Coronary artery (tissue), 2 donors: ENCODE data around the gene UBC.
"Not testable (repeated sequence)": the region's sequence is repeated elsewhere in the genome, so short reads cannot be mapped to it uniquely, and the experiment has no call there.

ENCODE experiments used
- DNase-seq: peaks from one replicate; pipeline ENCODE4 v3.0.0-alpha.2; 2017; ENCODE audit warnings: low spot score
- H3K27ac ChIP-seq, 2 donors: fragments of 200-600 bp; sonication (generic); one replicate each; pipeline ENCODE4 v1.5.1; 2016 to 2019
- H3K4me3 ChIP-seq: fragments of 200-600 bp; sonication (generic); 2 replicates; pipeline ENCODE4 v1.5.1; 2016; ENCODE audit warnings: mild to moderate bottlenecking, moderate library complexity
- TF ChIP-seq, protein P1 (sequence below): fragments of 200-600 bp; sonication (generic); IDR thresholded peaks from one replicate; pipeline ENCODE4 v1.5.1; 2019; ENCODE audit warnings: antibody characterized with exemption

UBC gene

DNA sequence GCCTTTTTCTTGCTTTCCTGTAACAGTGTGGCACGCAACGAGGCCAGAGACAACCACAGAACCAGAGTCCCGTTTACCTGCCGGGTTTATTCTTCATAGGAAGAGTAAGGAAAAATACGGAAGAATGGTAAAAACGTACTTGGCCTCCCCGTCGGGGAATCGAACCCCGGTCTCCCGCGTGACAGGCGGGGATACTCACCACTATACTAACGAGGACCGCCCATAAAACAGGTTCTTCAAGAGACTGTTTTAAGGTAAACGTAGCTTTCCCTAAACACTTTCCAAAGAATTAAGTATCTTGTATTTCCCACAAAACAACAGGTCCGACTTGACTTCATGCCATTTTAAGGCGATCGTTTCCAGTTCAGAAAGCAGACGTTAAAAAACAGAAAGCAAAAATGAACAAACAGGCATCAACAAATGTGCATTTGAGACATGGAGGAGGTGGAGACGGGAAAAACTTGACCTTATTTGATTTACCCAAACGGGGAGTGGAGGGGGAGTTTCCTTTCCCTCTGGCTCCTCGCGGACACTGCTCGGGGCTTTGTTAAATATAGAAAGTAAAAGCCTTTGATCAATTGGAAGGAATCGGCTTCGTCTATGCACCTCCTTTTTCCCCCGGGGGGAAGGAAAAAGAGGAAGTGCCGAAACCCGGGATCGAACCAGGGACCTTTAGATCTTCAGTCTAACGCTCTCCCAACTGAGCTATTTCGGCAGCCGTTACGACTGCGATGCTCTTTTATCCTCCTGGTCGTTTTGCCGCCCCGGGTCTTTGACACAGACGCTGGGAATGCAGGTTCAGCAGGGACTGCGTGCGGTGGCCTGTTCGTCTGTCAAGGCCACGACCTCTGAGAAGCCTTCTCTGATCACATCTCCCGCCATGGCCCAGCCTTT, 13.0 kb upstream of the UBC start:
- peak overlapping the region; percentile 92 to 93 for H3K27ac ChIP-seq
- peak overlapping the region; percentile 80 for H3K4me3 ChIP-seq
- TF ChIP-seq, protein P1, sequence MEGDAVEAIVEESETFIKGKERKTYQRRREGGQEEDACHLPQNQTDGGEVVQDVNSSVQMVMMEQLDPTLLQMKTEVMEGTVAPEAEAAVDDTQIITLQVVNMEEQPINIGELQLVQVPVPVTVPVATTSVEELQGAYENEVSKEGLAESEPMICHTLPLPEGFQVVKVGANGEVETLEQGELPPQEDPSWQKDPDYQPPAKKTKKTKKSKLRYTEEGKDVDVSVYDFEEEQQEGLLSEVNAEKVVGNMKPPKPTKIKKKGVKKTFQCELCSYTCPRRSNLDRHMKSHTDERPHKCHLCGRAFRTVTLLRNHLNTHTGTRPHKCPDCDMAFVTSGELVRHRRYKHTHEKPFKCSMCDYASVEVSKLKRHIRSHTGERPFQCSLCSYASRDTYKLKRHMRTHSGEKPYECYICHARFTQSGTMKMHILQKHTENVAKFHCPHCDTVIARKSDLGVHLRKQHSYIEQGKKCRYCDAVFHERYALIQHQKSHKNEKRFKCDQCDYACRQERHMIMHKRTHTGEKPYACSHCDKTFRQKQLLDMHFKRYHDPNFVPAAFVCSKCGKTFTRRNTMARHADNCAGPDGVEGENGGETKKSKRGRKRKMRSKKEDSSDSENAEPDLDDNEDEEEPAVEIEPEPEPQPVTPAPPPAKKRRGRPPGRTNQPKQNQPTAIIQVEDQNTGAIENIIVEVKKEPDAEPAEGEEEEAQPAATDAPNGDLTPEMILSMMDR, result no peak
- peak; percentile 96 for DNase-seq

GRCh38 chr12:124925782-124926181, 11.3 kb upstream of the UBC start:
- not testable (repeated sequence) for H3K27ac ChIP-seq

GRCh38 chr12:124925117-124925516, 10.7 kb upstream of the UBC start:
- Histone ChIP-seq H3K27ac (no peak overlapping the region), H3K4me3 (no peak overlapping the region)
- no peak for DNase-seq
- TF ChIP-seq, protein P1, result no peak

More at GRCh38 chr12:124925782-124926181, 11.3 kb upstream of the UBC start:
- H3K4me3 ChIP-seq, DNase-seq: not testable (repeated sequence)

DNA sequence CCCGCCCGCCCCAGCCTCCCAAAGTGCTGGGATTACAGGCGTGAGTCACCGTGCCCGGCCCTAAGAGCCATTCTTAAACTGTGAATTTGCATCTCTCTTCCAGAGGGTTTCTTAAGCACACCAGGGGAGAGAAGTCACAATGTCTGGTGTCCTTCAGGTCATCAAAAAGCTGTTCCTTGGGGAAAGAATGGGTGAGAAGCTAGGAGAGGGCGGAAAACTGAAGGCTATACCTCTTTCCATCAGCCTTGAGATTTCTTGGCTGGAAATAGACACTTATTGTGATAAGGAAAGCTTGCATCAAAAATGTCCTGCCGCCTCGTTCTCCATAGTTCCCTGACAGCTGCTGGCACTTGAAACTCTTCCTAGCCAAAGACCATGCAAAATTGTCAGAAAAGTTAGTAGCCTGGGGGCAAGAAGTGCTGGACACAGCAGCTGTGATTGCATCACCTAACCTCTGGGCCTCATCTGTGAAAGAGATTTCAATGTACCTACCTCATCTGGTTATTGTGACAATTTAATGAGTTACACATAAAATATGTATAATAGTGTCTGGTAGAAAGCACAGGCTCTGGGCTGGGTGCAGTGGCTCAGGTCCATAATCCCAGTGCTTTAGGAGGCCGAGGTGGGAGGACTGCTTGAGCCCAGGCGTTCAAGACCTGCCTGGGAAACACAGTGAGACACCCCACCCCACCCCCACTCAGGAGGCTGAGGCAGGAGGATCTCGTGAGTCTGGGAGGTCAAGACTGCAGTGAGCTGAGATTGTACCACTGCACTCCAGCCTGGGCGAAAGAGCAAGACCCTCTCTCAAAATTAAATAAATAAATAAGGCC, 9.7 kb upstream of the UBC start:
- TF ChIP-seq, protein P1, result no peak
- H3K4me3 ChIP-seq, result no peak overlapping the region
- no peak overlapping the region for H3K27ac ChIP-seq
- no peak for DNase-seq

GRCh38 chr12:124921200-124922031, 7.0 kb upstream of the UBC start:
- TF ChIP-seq, protein P1, result no peak
- H3K4me3 ChIP-seq, result peak overlapping the region; percentile 65
- DNase-seq, result no peak

DNA sequence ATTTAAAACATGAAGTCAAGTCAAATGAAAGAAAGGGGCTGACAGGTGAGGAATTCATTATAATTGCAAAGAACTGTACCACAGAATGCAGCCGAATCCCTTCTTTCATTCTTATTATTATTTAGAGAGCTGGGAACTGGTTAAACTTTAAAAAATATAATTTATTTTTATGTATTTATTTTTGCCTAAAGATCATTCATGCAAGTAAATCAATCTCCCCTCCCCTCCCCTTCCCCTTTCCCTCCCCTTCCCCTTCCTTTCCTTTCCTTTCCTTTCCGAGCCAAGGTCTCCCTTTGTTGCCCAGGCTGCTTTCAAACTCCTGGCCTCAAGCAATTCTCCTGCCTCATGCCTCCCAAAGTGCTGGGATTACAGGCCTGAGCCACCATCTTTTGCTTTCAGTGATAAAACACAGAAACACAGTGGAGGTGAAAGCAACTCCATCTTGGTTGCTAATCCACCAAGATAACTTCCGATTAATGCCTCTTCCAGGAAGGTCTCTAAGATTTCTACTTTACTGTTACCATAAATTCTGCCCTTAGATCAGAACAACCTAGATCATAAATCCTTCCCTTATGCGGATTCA, 6.0 kb upstream of the UBC start:
- no peak overlapping the region for H3K4me3 ChIP-seq
- no peak for DNase-seq
- peak overlapping the region; percentile 100 for H3K27ac ChIP-seq
- TF ChIP-seq, protein P1, result no peak

More at GRCh38 chr12:124921200-124922031, 7.0 kb upstream of the UBC start:
- H3K27ac ChIP-seq, result peak overlapping the region; percentile 77 to 100
